Fibroblast of the aortic adventitia (primary cell): ENCODE measurements around the gene MIA2. TPM values are rescaled to one million over a fixed set of nuclear protein-coding genes. Genes with fewer than 3 reads are reported as not detected.

Source experiments
- DNase-seq: peaks from one replicate; pipeline ENCODE4 v3.0.0-alpha.2; 2010; ENCODE audit warnings: low read depth
- H3K4me3 ChIP-seq: 2 replicates; pipeline ENCODE4 v1.5.1; 2011; ENCODE audit warnings: low read depth, mild to moderate bottlenecking, control low read depth, low read length, moderate library complexity
- CTCF ChIP-seq: IDR thresholded peaks from 2 replicates; pipeline ENCODE4 v1.5.1; 2011; ENCODE audit warnings: mild to moderate bottlenecking, low read length, control low read depth, inconsistent platforms; ENCODE audit not compliant: insufficient read depth
- total RNA-seq: library from RNA; depleted of rRNA; stranded (reverse); fragments of >200 nt; gene quantifications from 2 replicates; pipeline ENCODE4 v1.2.3, GENCODE V29; 2012; ENCODE audit warnings: low replicate concordance

The MIA2 gene
- total RNA-seq, 1 donor = 20.4 TPM

GRCh38 chr14:39430762-39431415 is 197.2 kb downstream of the MIA2 start:
- TF ChIP-seq CTCF = no peak
- peak; percentile 15 for DNase-seq
- peak overlapping the region; percentile 79 for H3K4me3 ChIP-seq

- no peak for TF ChIP-seq CTCF
- peak; percentile 22 for DNase-seq
- H3K4me3 ChIP-seq = peak overlapping the region; percentile 79
These were observed 197.9 kb downstream of the MIA2 start for GRCh38 chr14:39431416-39432178.

- peak; percentile 96 for DNase-seq
- H3K4me3 ChIP-seq = peak within 1 kb of the TSS; percentile 82
- TF ChIP-seq CTCF = no peak
These were observed 198.5 kb downstream of the MIA2 start, which contains the start of gene FBXO33 for GRCh38 chr14:39432179-39432618. TSS of gene FBXO33 (minus strand) at chr14:39432433. CDS start at chr14:39432162, 271 bp downstream.

GRCh38 chr14:39432619-39433451 is 199.1 kb downstream of the MIA2 start:
- DNase-seq = peak; percentile 68
- H3K4me3 ChIP-seq = peak overlapping the region; percentile 82
- TF ChIP-seq CTCF = no peak

GRCh38 chr14:39433452-39433813 is 199.7 kb downstream of the MIA2 start:
- TF ChIP-seq CTCF = no peak
- peak overlapping the region; percentile 82 for H3K4me3 ChIP-seq
- no peak for DNase-seq

GRCh38 chr14:39434401-39434800 is 200.7 kb downstream of the MIA2 start:
- TF ChIP-seq CTCF = no peak
- H3K4me3 ChIP-seq = no peak overlapping the region
- DNase-seq = no peak
